ENCODE results near the gene CTNNA2. TPM values are rescaled to one million over a fixed set of nuclear protein-coding genes. Genes with fewer than 3 reads are reported as not detected.
A peak's percentile ranks its signal among the peaks of the same experiment; 100 is the strongest.

The CTNNA2 gene
- total and polyA plus RNA-seq, 2 of the 8 experiments (the other 6 are each of a cell fraction or from before 2014, with no cell fraction given), result 3.9 to 9.0 TPM

GRCh38 chr2:80547344-80547743 lies 1034.5 kb downstream of the CTNNA2 start:
- H2AFZ ChIP-seq (ENCODE audit: low read length), result no peak overlapping the region
- H3K23me2 ChIP-seq (ENCODE audit: low read depth, low read length), result no peaks in the 10 kb centered on the region
- FAIRE-seq, result no peak
- H3K9me3 ChIP-seq (ENCODE audit: insufficient read depth in 2 of 2, low read depth in 1 of 2, low read length in 1 of 2), result no peaks in the 10 kb centered on the region
- H3K4me3 ChIP-seq (ENCODE audit: extremely low read depth in 1 of 4, insufficient read depth in 2 of 4, low read depth in 3 of 4, low read length in 4 of 4), result no peak overlapping the region
- no peak overlapping the region for H3K9ac ChIP-seq (replicated peaks in 1 of 4; ENCODE audit: extremely low read depth in 1 of 4, low read depth in 3 of 4, low read length in 3 of 4)
- CTCF ChIA-PET (ENCODE audit: partially characterized antibody), result no interaction called here
- H2BK15ac ChIP-seq (ENCODE audit: low read length), result no peak overlapping the region
- H2AK5ac ChIP-seq (ENCODE audit: low read depth, low read length), result no peak overlapping the region
- H4K91ac ChIP-seq (replicated peaks; ENCODE audit: insufficient read length, low read length), result no peak overlapping the region
- no peaks in the 10 kb centered on the region for H4K20me1 ChIP-seq (replicated peaks in 1 of 2; ENCODE audit: control insufficient read depth in 1 of 2, insufficient read depth in 2 of 2, low read length in 2 of 2)
- no peak overlapping the region for H3K56ac ChIP-seq (replicated peaks; ENCODE audit: insufficient read length, low read depth, low read length)
- H4K5ac ChIP-seq (ENCODE audit: insufficient read length, low read depth, low read length), result no peak overlapping the region
- no peak overlapping the region for H3K14ac ChIP-seq (ENCODE audit: insufficient read length)
- no peak overlapping the region for H2BK120ac ChIP-seq (replicated peaks; ENCODE audit: low read depth, low read length)
- no peaks in the 10 kb centered on the region for H3K79me2 ChIP-seq (ENCODE audit: control insufficient read depth in 1 of 2, insufficient read depth in 2 of 2, low read length in 2 of 2)
- no peak overlapping the region for H3K18ac ChIP-seq (ENCODE audit: extremely low read depth, low read length)
- H2BK12ac ChIP-seq (ENCODE audit: low read depth, low read length), result no peak overlapping the region
- peaks cover 0 to 12% (median 9%) of the 10 kb centered on the region in 4 experiments; a peak in 4 of 7 replicates for H3K4me1 ChIP-seq (replicated peaks in 1 of 4; ENCODE audit: control insufficient read depth in 3 of 4, insufficient read depth in 4 of 4, low read length in 3 of 4)
- H2BK20ac ChIP-seq (ENCODE audit: low read length), result no peak overlapping the region
- peaks cover 0 to 2% (median 0%) of the 10 kb centered on the region in 4 experiments; a peak in 1 of 7 replicates for H3K27me3 ChIP-seq (replicated peaks in 1 of 4; ENCODE audit: control insufficient read depth in 3 of 4, extremely low read depth in 1 of 4, insufficient read depth in 3 of 4, low read length in 3 of 4)
- H3K79me1 ChIP-seq (ENCODE audit: low read depth, low read length), result no peaks in the 10 kb centered on the region
- H3K23ac ChIP-seq (ENCODE audit: insufficient read length), result no peak overlapping the region
- no peak overlapping the region for H4K8ac ChIP-seq (ENCODE audit: extremely low read depth, insufficient read depth, low read length)
- POLR2A ChIA-PET (ENCODE audit: partially characterized antibody), result no interaction called here
- H3K4me2 ChIP-seq (ENCODE audit: insufficient read depth in 1 of 2, low read depth in 2 of 2, low read length in 2 of 2), result 0 out of 4 replicates have a peak overlapping the region, but pooled peaks of 1 of the 2 experiments have one; percentile 53
- TF ChIP-seq NRF1 (IDR thresholded peaks at IDR 0.05; ENCODE audit: low read depth, low read length), result no peak
- no peak for TF ChIP-seq CBX8 (IDR thresholded peaks at IDR 0.05; ENCODE audit: borderline replicate concordance, low read depth, low read length)
- no peak for TF ChIP-seq NANOG (IDR thresholded peaks at IDR 0.05; ENCODE audit: insufficient read depth, low read depth, low read length, poor library complexity, severe bottlenecking)
- TF ChIP-seq ASH2L (IDR thresholded peaks at IDR 0.05; ENCODE audit: low read length), result no peak
- TF ChIP-seq E2F6 (IDR thresholded peaks at IDR 0.05), result no peak
- TF ChIP-seq CHD2 (IDR thresholded peaks at IDR 0.05; ENCODE audit: low read length), result no peak
- TF ChIP-seq GTF2F1 (IDR thresholded peaks at IDR 0.05; ENCODE audit: borderline replicate concordance, low read depth, low read length), result no peak
- no peak for TF ChIP-seq SP2 (IDR thresholded peaks at IDR 0.05; ENCODE audit: low read length)
- TF ChIP-seq SUZ12 (IDR thresholded peaks at IDR 0.05; ENCODE audit: low read length), result no peak
- no peak for TF ChIP-seq YY1 (IDR thresholded peaks at IDR 0.05; ENCODE audit: low read depth, low read length)
- TF ChIP-seq MAFK (IDR thresholded peaks at IDR 0.05; ENCODE audit: low read depth, low read length), result no peak
- H3K4ac ChIP-seq (replicated peaks; ENCODE audit: insufficient read length, low read depth, low read length), result no peak overlapping the region
- no peaks in the 10 kb centered on the region for H3K36me3 ChIP-seq (ENCODE audit: control insufficient read depth in 2 of 4, insufficient read depth in 4 of 4, low read length in 3 of 4)
- H3K27ac ChIP-seq (ENCODE audit: low read depth, low read length), result no peak overlapping the region
- DNase-seq (ENCODE audit: low read depth in 1 of 2, low spot score in 2 of 2), result no peak
- H2BK5ac ChIP-seq (ENCODE audit: low read depth, low read length), result no peak overlapping the region

Data from H1 (cell line).